Prostate gland (tissue), 2 donors: ENCODE measurements around the gene UBE2L3.

ENCODE experiments used
- CTCF ChIP-seq, 4 experiments: fragments of 200-600 bp in 2 of 4; fragments of 450-650 bp in 2 of 4; sonication (generic) in 2 of 4; IDR thresholded peaks; 1 replicate in 3 of 4; 2 replicates in 1 of 4; pipeline ENCODE4 v1.5.1; 2016 to 2019; ENCODE audit warnings: antibody characterized with exemption in 4 of 4, mild to moderate bottlenecking in 2 of 4, moderate library complexity in 2 of 4
- POLR2A ChIP-seq: fragments of 450-650 bp; IDR thresholded peaks from one replicate; pipeline ENCODE4 v1.6.1; 2016; ENCODE audit warnings: antibody characterized with exemption, mild to moderate bottlenecking

DNA sequence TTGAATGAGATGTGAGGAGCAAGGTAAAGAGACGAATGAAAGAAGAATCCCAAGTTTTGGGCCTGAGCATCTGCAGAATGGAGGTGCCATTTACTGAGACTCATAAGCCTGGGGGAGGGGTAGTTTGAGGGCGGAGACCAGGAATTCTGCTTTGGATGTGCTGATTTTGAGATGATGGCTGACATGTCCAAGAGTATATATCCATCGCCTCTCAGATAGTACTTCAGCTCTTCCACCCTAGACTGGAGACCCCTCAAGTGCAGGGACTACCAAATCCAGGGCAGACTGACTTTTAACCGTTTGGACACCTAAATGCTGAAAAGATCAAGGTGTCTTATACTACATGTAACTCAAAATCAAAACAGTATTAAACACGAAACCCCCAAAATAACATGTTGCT is 73.3 kb downstream of the UBE2L3 start:
- TF ChIP-seq CTCF (IDR thresholded peaks at IDR 0.05) (no peak), POLR2A (no peak)
